IPS-18c (cell line): Measurements from ENCODE around the gene PACS2.

ENCODE experiments used
- H3K4me3 ChIP-seq: 2 replicates; pipeline ENCODE4 v1.7.0; 2013; ENCODE audit warnings: low read depth, mild to moderate bottlenecking, low read length, moderate library complexity; ENCODE audit not compliant: insufficient read depth
- H3K9me3 ChIP-seq: one replicate; pipeline ENCODE4 v1.6.1; 2013; ENCODE audit warnings: mild to moderate bottlenecking, low read length, moderate library complexity; ENCODE audit not compliant: control insufficient read depth, insufficient read depth

Gene PACS2

GRCh38 chr14:105384041-105384557 lies 69.6 kb downstream of the PACS2 start:
- Histone ChIP-seq H3K4me3 (no peak overlapping the region), H3K9me3 (peaks cover 2% of the 10 kb centered on the region)

- Histone ChIP-seq H3K9me3 (peaks cover 2% of the 10 kb centered on the region), H3K4me3 (no peak overlapping the region)
Measured at GRCh38 chr14:105384605-105385321, 70.2 kb downstream of the PACS2 start.

GRCh38 chr14:105385322-105385637 lies 70.7 kb downstream of the PACS2 start:
- H3K4me3 ChIP-seq, result no peak overlapping the region
- H3K9me3 ChIP-seq, result peaks cover 2% of the 10 kb centered on the region

GRCh38 chr14:105385698-105386365 lies 71.3 kb downstream of the PACS2 start:
- Histone ChIP-seq H3K9me3 (peaks cover 2% of the 10 kb centered on the region), H3K4me3 (no peak overlapping the region)

GRCh38 chr14:105386581-105387529 lies 72.3 kb downstream of the PACS2 start:
- no peak overlapping the region for H3K4me3 ChIP-seq
- H3K9me3 ChIP-seq, result peaks cover 2% of the 10 kb centered on the region

GRCh38 chr14:105387530-105387922 lies 73.0 kb downstream of the PACS2 start:
- H3K9me3 ChIP-seq, result peaks cover 2% of the 10 kb centered on the region

GRCh38 chr14:105388110-105388951 lies 73.8 kb downstream of the PACS2 start:
- Histone ChIP-seq H3K4me3 (no peak overlapping the region), H3K9me3 (peaks cover 2% of the 10 kb centered on the region)

More at GRCh38 chr14:105387530-105387922, 73.0 kb downstream of the PACS2 start:
- H3K4me3 ChIP-seq, result no peak overlapping the region

GRCh38 chr14:105388976-105389375 lies 74.4 kb downstream of the PACS2 start:
- peaks cover 2% of the 10 kb centered on the region for H3K9me3 ChIP-seq
- no peak overlapping the region for H3K4me3 ChIP-seq

GRCh38 chr14:105389534-105389933 lies 75.0 kb downstream of the PACS2 start:
- peaks cover 2% of the 10 kb centered on the region for H3K9me3 ChIP-seq
- no peak overlapping the region for H3K4me3 ChIP-seq

- peaks cover 2% of the 10 kb centered on the region for H3K9me3 ChIP-seq
- H3K4me3 ChIP-seq, result no peak overlapping the region
Measured at GRCh38 chr14:105389976-105390848, 75.7 kb downstream of the PACS2 start.

GRCh38 chr14:105390849-105391500 lies 76.4 kb downstream of the PACS2 start:
- Histone ChIP-seq H3K9me3 (peaks cover 2% of the 10 kb centered on the region), H3K4me3 (no peak overlapping the region)

- H3K4me3 ChIP-seq, result no peak overlapping the region
- H3K9me3 ChIP-seq, result peaks cover 2% of the 10 kb centered on the region
Measured at GRCh38 chr14:105391541-105391940, 77.0 kb downstream of the PACS2 start.

GRCh38 chr14:105392131-105393090 lies 77.9 kb downstream of the PACS2 start:
- H3K4me3 ChIP-seq, result no peak overlapping the region
- peaks cover 2% of the 10 kb centered on the region for H3K9me3 ChIP-seq

GRCh38 chr14:105393151-105393550 lies 78.6 kb downstream of the PACS2 start:
- H3K4me3 ChIP-seq, result no peak overlapping the region
- H3K9me3 ChIP-seq, result peaks cover 1% of the 10 kb centered on the region
